ENCODE measurements around the gene TGM2. TPM values are rescaled to one million over a fixed set of nuclear protein-coding genes. Genes with fewer than 3 reads are reported as not detected.

The TGM2 gene
- total and polyA plus RNA-seq, 7 donors, result 6.5 to 104 (median 20.7) TPM

DNA sequence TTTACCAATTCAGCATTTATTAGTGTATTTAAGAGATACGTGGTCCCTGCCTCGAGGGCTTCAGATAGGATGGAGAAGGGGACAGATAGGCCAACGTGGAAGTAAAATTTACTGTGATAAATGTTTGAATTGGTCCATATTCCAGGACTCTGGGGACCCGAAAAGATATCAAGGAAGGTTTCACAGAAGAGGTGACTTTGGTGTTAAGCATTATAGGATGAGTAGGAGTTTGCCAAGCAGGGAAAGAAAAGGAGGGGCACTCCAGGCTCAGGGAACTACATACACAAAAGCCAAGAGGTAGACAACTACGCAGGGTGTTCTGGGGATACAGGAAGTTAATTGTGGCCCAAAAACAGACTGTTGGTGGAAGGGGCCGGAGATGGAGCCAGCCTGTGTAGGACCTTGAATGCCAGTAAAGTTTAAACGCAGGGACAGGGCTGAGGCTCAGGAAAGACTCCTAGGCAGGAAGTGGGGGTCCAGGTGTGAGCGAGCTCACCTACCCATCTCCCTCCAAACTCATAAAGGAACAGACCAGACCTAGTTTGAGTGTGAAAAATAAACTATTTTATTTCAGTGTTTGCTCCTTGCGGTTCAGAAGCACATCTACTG is 37.0 kb downstream of the TGM2 start:
- intact Hi-C loops (cut with DNase I), result no loop called here
- WGBS, 2 donors, result 90 to 91% methylated on average over 9 of the region's 9 CpGs
- no peaks in the 10 kb centered on the region for H3K9me3 ChIP-seq
- peaks cover 0 to 36% (median 29%) of the 10 kb centered on the region in 4 donors for H3K4me1 ChIP-seq
- peaks cover 0 to 16% (median 7%) of the 10 kb centered on the region in 4 donors for H3K36me3 ChIP-seq
- peak overlapping the region in 2 of 4 donors; percentile 83 to 88 for H3K27ac ChIP-seq
- no peak overlapping the region for H3K4me3 ChIP-seq
- TF ChIP-seq POLR2A (IDR thresholded peaks at IDR 0.05) (no peak), EP300 (IDR thresholded peaks at IDR 0.05) (no peak), POLR2AphosphoS5 (IDR thresholded peaks at IDR 0.05) (no peak)
- TF ChIP-seq, protein P1, sequence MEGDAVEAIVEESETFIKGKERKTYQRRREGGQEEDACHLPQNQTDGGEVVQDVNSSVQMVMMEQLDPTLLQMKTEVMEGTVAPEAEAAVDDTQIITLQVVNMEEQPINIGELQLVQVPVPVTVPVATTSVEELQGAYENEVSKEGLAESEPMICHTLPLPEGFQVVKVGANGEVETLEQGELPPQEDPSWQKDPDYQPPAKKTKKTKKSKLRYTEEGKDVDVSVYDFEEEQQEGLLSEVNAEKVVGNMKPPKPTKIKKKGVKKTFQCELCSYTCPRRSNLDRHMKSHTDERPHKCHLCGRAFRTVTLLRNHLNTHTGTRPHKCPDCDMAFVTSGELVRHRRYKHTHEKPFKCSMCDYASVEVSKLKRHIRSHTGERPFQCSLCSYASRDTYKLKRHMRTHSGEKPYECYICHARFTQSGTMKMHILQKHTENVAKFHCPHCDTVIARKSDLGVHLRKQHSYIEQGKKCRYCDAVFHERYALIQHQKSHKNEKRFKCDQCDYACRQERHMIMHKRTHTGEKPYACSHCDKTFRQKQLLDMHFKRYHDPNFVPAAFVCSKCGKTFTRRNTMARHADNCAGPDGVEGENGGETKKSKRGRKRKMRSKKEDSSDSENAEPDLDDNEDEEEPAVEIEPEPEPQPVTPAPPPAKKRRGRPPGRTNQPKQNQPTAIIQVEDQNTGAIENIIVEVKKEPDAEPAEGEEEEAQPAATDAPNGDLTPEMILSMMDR (IDR thresholded peaks at IDR 0.05), result no peak
- no peaks in the 10 kb centered on the region for H3K27me3 ChIP-seq
- DNase-seq, result peak; percentile 27

DNA sequence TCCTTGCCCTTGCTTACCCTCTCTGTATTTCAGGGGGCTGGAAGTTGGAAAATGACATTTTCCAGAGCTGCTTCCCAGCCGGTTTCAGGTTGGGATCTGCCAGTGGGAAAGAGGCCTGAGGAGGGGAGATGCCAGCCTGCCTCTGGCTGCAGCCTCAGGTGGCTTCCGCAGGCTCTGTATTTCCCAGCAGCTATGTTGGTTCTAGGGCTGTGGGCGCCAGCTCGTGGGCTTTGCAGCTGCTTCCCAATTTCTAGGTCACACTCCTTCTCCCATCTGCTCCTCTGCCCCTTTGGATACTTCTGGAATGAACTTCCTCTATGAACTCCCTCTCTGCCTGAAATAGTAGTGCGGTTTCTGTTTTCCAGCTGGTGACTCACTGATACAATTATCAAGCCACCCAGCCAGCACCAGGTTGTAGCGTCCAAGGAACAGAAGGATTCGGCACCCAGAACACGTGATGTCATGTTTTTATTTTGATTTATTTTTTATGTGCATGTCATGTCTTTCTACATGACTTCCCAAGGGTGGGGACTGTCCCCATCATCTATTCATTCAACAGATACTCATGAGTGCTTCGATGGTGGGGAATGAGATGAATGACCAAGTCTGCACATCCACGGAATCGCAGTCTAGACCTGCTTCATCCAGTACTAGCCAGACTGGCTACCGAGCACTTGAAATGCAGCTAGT is 38.0 kb downstream of the TGM2 start:
- peak overlapping the region; percentile 71 to 88 (median 83) for H3K27ac ChIP-seq
- no peaks in the 10 kb centered on the region for H3K9me3 ChIP-seq
- TF ChIP-seq, protein P1 (IDR thresholded peaks at IDR 0.05), result no peak
- peak in 2 of 4 donors; percentile 32 to 33 for TF ChIP-seq POLR2AphosphoS5 (IDR thresholded peaks at IDR 0.05)
- 47 to 60% methylated on average over 12 of the region's 12 CpGs for WGBS, 2 donors
- DNase-seq, result peak; percentile 73
- H3K4me1 ChIP-seq, result peaks cover 0 to 42% (median 33%) of the 10 kb centered on the region in 4 donors
- intact Hi-C loops (cut with DNase I), result no loop called here
- no peaks in the 10 kb centered on the region for H3K27me3 ChIP-seq
- peaks cover 0 to 8% (median 4%) of the 10 kb centered on the region in 4 donors for H3K36me3 ChIP-seq
- no peak overlapping the region for H3K4me3 ChIP-seq

DNA sequence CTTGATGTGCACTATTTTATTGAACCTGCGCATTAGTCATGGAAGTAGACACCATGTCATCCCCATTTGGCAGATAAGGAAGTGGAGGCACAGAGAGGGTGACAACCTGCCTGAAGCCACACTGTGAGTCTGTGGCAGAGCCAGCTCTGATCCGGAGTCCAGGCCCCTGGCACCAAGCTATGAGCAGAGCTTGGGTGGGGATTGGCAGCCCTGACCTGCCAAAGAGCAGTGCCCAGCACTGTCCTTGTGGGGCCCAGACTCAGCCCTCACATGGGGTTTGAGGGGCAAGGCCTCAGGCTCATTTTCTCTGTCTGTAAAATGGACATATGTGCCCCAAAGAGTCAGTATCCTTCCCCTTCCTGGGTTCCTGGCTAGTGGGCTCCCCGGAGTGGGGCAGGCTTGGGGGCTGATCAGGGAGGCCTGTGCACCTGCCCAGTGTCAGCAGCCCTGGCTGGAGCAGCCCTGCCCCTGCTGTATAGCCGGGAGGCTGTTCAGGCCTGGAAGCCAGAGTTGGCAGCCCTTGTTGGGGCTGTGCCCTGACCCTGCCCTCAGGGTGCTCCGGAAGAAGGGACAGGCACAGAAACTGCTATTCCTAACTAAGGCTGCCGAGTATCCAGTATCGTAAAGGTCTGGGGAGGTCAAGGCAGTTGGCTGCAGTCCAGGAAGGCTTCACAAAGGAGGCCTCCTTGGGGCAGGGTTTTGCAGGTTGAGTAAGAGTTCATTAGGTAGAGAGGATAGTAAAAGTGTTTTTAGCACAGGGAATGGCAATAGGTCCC is 38.7 kb downstream of the TGM2 start:
- Histone ChIP-seq H3K4me3 (no peak overlapping the region), H3K36me3 (peaks cover 0 to 8% (median 4%) of the 10 kb centered on the region in 4 donors), H3K27me3 (no peaks in the 10 kb centered on the region), H3K27ac (peak overlapping the region; percentile 71 to 88 (median 83)), H3K9me3 (no peaks in the 10 kb centered on the region), H3K4me1 (peaks cover 0 to 42% (median 33%) of the 10 kb centered on the region in 4 donors)
- peak; percentile 64 for DNase-seq
- 74 to 85% methylated on average over 7 of the region's 7 CpGs for WGBS, 2 donors
- intact Hi-C loops (cut with DNase I), result no loop called here
- TF ChIP-seq POLR2A (IDR thresholded peaks at IDR 0.05) (no peak), EP300 (IDR thresholded peaks at IDR 0.05) (no peak), POLR2AphosphoS5 (IDR thresholded peaks at IDR 0.05) (no peak)
- TF ChIP-seq, protein P1 (IDR thresholded peaks at IDR 0.05), result no peak

DNA sequence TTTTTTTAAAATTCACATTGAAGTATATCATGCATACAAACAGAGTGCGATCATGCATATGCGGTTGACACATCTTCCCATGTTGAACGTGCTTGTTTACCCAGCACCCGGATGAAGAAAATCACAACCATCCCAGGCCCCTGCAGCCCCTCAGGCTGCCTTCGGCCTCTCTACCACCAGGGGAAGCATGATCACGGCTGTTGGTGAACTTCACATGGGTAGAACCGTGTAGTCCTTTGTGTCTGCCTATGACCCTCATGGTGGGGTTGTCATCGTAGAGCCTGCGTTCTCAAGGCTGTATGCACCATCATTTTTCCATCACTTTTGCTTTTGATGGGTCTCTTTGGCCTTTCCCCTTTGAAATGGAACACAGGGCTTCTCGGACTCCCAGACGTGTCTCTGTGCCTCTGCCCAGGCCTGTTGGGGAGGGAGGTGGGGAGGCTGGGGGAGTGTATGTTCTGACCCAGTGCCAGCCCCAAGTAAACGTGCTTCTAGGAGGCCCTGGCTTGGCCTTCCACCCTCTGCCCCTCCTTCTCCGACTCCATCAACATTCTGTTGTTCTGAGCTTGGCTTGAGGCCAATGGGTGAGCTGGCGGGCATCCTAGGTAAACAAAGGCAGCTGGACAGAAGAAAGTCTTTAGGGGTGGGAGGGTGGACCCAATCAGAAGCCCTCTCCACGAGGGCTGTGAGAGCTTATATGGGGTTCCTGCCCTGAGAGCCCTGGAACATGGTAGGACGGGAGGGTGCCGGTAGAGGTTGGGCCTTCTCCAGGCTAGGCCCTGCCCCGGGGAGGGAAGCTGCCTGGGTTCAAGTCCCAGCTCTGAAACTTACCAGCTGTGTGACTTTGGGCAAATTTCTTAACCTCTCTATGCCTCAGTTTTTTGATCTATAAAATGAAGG is 39.7 kb downstream of the TGM2 start:
- Histone ChIP-seq H3K27ac (peak overlapping the region; percentile 71 to 88 (median 83)), H3K27me3 (no peaks in the 10 kb centered on the region), H3K36me3 (peaks cover 0 to 7% (median 1%) of the 10 kb centered on the region in 4 donors), H3K9me3 (no peaks in the 10 kb centered on the region), H3K4me1 (peaks cover 0 to 42% (median 34%) of the 10 kb centered on the region in 4 donors), H3K4me3 (no peak overlapping the region)
- TF ChIP-seq EP300 (IDR thresholded peaks at IDR 0.05) (no peak), POLR2AphosphoS5 (IDR thresholded peaks at IDR 0.05) (peak in 3 of 4 donors; percentile 23 to 42 (median 25))
- DNase-seq, result peak; percentile 79
- WGBS, 2 donors, result 33 to 64% methylated on average over 18 of the region's 18 CpGs
- intact Hi-C loops (cut with DNase I), result no loop called here
